HG02943 (cell line): ENCODE measurements around the gene DNM3.

Source experiments
- ATAC-seq: cut with Tn5 transposase; IDR thresholded peaks from one replicate; pipeline ENCODE4 v1.9.1; 2021; ENCODE audit warnings: mild to moderate bottlenecking, low read depth, moderate library complexity; ENCODE audit not compliant: unreplicated experiment

DNM3 gene

GRCh38 chr1:172457479-172458130 is 616.3 kb downstream of the DNM3 start:
- ATAC-seq, result no peak

GRCh38 chr1:172460177-172460576 is 618.9 kb downstream of the DNM3 start:
- no peak for ATAC-seq

- ATAC-seq, result no peak
Observed at GRCh38 chr1:172460887-172461315, 619.6 kb downstream of the DNM3 start.
